Measurements from ENCODE around the gene MAGI2. TPM values are rescaled to one million over a fixed set of nuclear protein-coding genes. Genes with fewer than 3 reads are reported as not detected.

MAGI2 gene
- total and polyA plus RNA-seq, 2 experiments from 2014 or later = 16.8 to 24.7 TPM

- DNase-seq (ENCODE audit: low read depth in 1 of 2, low spot score in 1 of 2) = peak in 1 of 2 donors; percentile 52
- TF ChIP-seq, protein P1, sequence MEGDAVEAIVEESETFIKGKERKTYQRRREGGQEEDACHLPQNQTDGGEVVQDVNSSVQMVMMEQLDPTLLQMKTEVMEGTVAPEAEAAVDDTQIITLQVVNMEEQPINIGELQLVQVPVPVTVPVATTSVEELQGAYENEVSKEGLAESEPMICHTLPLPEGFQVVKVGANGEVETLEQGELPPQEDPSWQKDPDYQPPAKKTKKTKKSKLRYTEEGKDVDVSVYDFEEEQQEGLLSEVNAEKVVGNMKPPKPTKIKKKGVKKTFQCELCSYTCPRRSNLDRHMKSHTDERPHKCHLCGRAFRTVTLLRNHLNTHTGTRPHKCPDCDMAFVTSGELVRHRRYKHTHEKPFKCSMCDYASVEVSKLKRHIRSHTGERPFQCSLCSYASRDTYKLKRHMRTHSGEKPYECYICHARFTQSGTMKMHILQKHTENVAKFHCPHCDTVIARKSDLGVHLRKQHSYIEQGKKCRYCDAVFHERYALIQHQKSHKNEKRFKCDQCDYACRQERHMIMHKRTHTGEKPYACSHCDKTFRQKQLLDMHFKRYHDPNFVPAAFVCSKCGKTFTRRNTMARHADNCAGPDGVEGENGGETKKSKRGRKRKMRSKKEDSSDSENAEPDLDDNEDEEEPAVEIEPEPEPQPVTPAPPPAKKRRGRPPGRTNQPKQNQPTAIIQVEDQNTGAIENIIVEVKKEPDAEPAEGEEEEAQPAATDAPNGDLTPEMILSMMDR (IDR thresholded peaks at IDR 0.05; ENCODE audit: low read depth, low read length) = no peak
- H3K27ac ChIP-seq = no peak overlapping the region
- no peaks in the 10 kb centered on the region for H3K9me3 ChIP-seq (ENCODE audit: low read depth)
- H3K4me3 ChIP-seq = no peak overlapping the region
- no peaks in the 10 kb centered on the region for H3K27me3 ChIP-seq
- no peaks in the 10 kb centered on the region for H3K4me1 ChIP-seq (ENCODE audit: low read depth)
- H3K36me3 ChIP-seq = no peaks in the 10 kb centered on the region
Observed at GRCh38 chr7:79093421-79093820, 360.0 kb downstream of the MAGI2 start.

DNA sequence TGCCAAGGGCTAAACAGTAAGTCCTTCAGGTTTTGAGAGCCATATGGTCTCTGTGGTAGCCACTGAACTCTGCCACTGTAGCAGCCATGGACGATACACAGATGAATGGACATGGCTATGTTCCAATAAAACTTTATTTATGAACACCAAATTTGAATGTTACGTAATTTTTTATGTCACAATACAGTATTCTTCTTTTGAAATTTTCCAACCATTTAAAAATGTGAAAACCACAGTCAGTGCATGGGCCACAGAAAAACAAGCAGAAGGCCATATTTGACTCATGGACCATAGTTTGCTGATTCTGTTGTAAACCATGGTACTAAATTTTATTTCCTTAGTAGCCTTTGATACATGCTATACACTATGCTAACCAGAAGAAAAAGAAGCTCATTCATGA is 361.8 kb downstream of the MAGI2 start:
- no peak overlapping the region for H3K27ac ChIP-seq
- no peaks in the 10 kb centered on the region for H3K27me3 ChIP-seq
- H3K9me3 ChIP-seq (ENCODE audit: low read depth) = no peaks in the 10 kb centered on the region
- H3K4me1 ChIP-seq (ENCODE audit: low read depth) = no peaks in the 10 kb centered on the region
- no peak overlapping the region for H3K4me3 ChIP-seq
- TF ChIP-seq, protein P1 (IDR thresholded peaks at IDR 0.05; ENCODE audit: low read depth, low read length) = no peak
- peak in 1 of 2 donors; percentile 40 for DNase-seq (ENCODE audit: low read depth in 1 of 2, low spot score in 1 of 2)
- H3K36me3 ChIP-seq = no peaks in the 10 kb centered on the region

GRCh38 chr7:79091011-79091410 is 362.5 kb downstream of the MAGI2 start:
- Histone ChIP-seq H3K36me3 (no peaks in the 10 kb centered on the region), H3K27ac (no peak overlapping the region), H3K27me3 (no peaks in the 10 kb centered on the region), H3K4me1 (ENCODE audit: low read depth) (no peaks in the 10 kb centered on the region), H3K4me3 (no peak overlapping the region), H3K9me3 (ENCODE audit: low read depth) (no peaks in the 10 kb centered on the region)
- DNase-seq (ENCODE audit: low read depth in 1 of 2, low spot score in 1 of 2) = peak in 1 of 2 donors; percentile 2
- TF ChIP-seq, protein P1 (IDR thresholded peaks at IDR 0.05; ENCODE audit: low read depth, low read length) = no peak

DNA sequence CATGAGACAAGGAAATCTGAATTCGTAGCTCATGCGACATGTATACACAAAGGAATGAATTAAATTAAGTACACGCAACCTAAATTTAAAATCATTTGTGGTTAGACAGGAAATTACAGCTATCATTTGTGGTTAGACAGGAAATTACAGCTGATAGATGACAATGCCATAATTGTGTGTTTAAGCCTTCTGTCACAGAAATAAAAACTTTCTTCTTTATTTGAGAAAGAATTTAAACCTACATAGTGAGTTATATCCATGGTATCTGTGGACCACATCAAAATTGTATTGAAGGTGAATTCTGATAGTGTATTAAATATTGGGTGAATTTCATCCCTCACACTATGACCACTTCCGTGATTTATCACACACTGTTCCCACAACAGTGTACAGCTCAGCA is 362.9 kb downstream of the MAGI2 start:
- Histone ChIP-seq H3K9me3 (ENCODE audit: low read depth) (no peaks in the 10 kb centered on the region), H3K4me1 (ENCODE audit: low read depth) (no peaks in the 10 kb centered on the region), H3K27ac (no peak overlapping the region), H3K27me3 (no peaks in the 10 kb centered on the region), H3K4me3 (no peak overlapping the region), H3K36me3 (no peaks in the 10 kb centered on the region)
- DNase-seq (ENCODE audit: low read depth in 1 of 2, low spot score in 1 of 2) = peak in 1 of 2 donors; percentile 21
- TF ChIP-seq, protein P1 (IDR thresholded peaks at IDR 0.05; ENCODE audit: low read depth, low read length) = no peak

- Histone ChIP-seq H3K9me3 (ENCODE audit: low read depth) (no peaks in the 10 kb centered on the region), H3K36me3 (no peaks in the 10 kb centered on the region), H3K4me3 (no peak overlapping the region), H3K4me1 (ENCODE audit: low read depth) (no peaks in the 10 kb centered on the region), H3K27me3 (no peaks in the 10 kb centered on the region), H3K27ac (no peak overlapping the region)
- no peak for DNase-seq (ENCODE audit: low read depth in 1 of 2, low spot score in 1 of 2)
- TF ChIP-seq, protein P1 (IDR thresholded peaks at IDR 0.05; ENCODE audit: low read depth, low read length) = no peak
Observed at GRCh38 chr7:79084423-79084822, 369.0 kb downstream of the MAGI2 start.

Data from cardiac muscle cell (in vitro differentiated cells and primary cell).